ENCODE data around the gene HECTD1.
"Not testable (repeated sequence)": the region's sequence is repeated elsewhere in the genome, so short reads cannot be mapped to it uniquely, and the experiment has no call there.

HECTD1 gene

DNA sequence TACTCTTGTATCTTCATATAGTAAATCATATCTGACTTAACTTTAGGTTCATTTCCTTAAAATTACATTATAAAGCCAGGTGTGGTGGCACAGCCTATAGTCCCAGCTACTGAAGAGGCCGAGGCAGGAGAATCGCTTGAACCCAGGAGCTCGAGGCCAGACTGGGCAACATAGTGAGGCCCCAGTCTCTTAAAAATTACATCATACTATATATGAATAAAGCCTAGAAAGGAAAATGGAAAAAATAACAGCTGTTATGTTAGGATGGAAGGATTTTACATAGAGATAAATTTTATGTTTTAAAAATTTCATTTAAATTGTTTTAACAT, 4.2 kb downstream of the HECTD1 start:
- no peak overlapping the region for H3K4me3 ChIP-seq (replicated peaks; ENCODE audit: low read depth, low read length)
- TF ChIP-seq, protein P1, sequence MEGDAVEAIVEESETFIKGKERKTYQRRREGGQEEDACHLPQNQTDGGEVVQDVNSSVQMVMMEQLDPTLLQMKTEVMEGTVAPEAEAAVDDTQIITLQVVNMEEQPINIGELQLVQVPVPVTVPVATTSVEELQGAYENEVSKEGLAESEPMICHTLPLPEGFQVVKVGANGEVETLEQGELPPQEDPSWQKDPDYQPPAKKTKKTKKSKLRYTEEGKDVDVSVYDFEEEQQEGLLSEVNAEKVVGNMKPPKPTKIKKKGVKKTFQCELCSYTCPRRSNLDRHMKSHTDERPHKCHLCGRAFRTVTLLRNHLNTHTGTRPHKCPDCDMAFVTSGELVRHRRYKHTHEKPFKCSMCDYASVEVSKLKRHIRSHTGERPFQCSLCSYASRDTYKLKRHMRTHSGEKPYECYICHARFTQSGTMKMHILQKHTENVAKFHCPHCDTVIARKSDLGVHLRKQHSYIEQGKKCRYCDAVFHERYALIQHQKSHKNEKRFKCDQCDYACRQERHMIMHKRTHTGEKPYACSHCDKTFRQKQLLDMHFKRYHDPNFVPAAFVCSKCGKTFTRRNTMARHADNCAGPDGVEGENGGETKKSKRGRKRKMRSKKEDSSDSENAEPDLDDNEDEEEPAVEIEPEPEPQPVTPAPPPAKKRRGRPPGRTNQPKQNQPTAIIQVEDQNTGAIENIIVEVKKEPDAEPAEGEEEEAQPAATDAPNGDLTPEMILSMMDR (IDR thresholded peaks at IDR 0.05; ENCODE audit: low read depth, low read length, missing control alignments) = no peak
- DNase-seq (ENCODE audit: extremely low read depth, low read depth) = no peak

DNA sequence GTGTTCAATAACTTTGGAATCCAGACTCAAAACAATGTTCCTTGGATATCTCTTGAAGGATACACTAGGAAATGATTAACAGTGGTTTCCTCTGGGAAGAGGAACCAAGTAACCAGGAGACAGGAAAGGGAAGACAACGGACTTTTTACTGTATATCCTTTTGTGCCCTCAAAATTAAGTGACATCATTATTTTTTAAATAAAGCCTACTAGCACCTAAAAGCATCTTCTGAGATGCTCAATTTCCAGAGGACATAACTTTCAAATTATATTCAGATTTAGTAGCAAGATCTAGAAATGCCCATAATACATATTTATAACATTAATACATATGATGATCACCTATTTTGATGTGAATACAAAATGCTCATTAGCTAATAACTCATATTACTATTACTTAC, 6.5 kb downstream of the HECTD1 start:
- no peak overlapping the region for H3K4me3 ChIP-seq (replicated peaks; ENCODE audit: low read depth, low read length)
- TF ChIP-seq, protein P1 (IDR thresholded peaks at IDR 0.05; ENCODE audit: low read depth, low read length, missing control alignments) = no peak

DNA sequence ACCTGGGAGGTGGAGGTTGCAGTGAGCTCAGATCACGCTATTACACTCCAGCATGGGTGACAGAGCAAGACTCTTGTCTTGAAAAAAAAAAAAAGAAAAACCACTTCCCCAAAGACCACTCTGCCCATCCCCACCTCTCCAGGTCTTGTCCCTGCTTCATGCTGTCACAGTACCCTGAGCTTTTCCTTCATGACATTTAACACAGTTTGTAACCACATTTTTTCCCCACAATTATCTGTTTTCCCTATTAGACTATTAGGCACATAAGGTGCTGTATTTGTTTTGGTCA, 6.9 kb downstream of the HECTD1 start:
- H3K4me3 ChIP-seq (replicated peaks; ENCODE audit: low read depth, low read length) = no peak overlapping the region
- DNase-seq (ENCODE audit: extremely low read depth, low read depth) = no peak
- TF ChIP-seq, protein P1 (IDR thresholded peaks at IDR 0.05; ENCODE audit: low read depth, low read length, missing control alignments) = no peak

More for the DNA sequence above, 6.5 kb downstream of the HECTD1 start:
- no peak for DNase-seq (ENCODE audit: extremely low read depth, low read depth)

DNA sequence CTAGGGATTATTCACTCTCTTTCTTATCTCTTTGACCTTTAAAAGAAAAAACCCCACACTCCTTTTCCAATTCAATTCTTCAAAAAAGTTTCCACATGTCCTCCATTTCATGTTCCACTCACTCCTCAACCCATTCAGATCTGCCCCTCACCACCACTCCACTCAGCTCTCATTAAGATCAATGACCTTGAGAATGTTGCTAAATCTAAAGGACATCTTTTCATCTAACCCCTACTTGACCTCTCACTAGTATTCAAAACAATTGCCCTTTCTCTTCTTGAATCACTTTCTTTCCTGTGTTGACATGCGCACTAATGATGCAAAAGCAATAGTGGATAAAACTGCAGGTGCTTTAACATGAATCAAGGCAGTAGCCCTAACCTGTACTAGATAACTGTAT, 9.9 kb downstream of the HECTD1 start:
- DNase-seq (ENCODE audit: extremely low read depth, low read depth) = no peak
- TF ChIP-seq, protein P1 (IDR thresholded peaks at IDR 0.05; ENCODE audit: low read depth, low read length, missing control alignments) = no peak
- no peak overlapping the region for H3K4me3 ChIP-seq (replicated peaks; ENCODE audit: low read depth, low read length)

DNA sequence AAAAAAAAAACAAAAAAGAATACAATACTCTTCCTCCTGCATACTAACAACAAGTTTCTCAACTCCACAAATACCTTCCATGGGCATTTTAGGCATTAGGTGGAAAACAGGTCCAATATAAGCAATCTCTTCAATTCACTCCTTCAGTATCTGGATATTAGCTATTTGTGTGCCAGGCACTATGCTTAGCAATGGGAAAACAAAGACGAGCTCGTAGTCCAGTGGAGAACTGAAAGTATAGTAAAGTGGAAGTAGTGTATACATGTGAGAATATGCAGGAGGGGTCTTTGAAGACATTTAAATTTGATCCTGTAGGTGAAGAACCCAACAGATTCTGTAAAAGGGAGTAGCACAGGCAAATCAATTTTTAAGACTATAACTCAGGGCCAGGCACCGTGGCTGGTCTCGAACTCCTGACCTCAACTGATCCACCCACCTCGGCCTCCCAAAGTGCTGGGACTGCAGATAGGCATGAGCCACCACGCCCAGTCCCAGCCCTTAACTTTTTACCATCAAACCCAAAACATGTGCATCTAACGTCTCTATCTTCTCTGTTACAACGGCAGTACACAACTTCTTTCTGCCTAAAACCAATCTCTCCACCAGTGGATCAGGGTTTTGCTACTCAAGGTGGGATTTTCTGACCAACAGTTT, 10.6 kb downstream of the HECTD1 start:
- no peak for DNase-seq (ENCODE audit: extremely low read depth, low read depth)
- TF ChIP-seq, protein P1 (IDR thresholded peaks at IDR 0.05; ENCODE audit: low read depth, low read length, missing control alignments) = no peak
- no peak overlapping the region for H3K4me3 ChIP-seq (replicated peaks; ENCODE audit: low read depth, low read length)

DNA sequence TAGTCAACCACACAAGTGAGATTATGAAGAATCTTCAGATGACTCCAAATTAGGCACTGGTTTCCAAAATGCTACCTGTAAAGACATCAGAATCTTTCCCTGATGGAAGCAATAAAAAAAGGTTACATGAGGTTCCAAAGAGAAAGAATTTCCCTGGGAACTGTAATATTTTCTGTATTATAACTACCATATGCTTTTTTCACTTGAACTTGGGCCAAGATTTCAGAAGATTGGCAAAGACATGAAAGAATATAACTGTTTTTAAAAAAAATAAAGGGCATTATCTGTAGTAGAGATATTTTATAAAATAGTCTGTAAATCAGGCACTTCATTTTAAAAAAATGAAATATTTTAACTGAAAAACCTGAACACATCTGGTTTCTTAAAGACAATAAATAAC, 12.9 kb downstream of the HECTD1 start:
- H3K4me3 ChIP-seq (replicated peaks; ENCODE audit: low read depth, low read length) = no peak overlapping the region
- DNase-seq (ENCODE audit: extremely low read depth, low read depth) = no peak
- TF ChIP-seq, protein P1 (IDR thresholded peaks at IDR 0.05; ENCODE audit: low read depth, low read length, missing control alignments) = no peak

DNA sequence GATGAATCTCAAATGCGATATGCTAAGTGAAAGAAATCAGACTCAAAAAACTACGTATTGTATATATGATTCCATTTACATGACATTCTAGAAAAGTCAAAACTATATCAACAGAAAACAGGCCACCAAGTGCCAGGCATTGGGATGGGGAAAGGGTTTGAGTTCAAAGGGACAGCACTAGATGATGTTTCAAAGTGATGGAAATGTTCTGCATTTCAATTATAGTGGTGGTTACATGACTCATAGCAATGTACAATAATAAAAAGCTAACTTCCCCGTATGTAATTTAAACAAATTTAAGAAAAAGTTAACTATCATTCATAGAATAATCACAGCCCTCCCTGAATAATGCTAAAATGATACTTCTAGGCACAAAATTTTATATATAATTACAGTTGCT, 13.5 kb downstream of the HECTD1 start:
- TF ChIP-seq, protein P1 (IDR thresholded peaks at IDR 0.05; ENCODE audit: low read depth, low read length, missing control alignments) = no peak
- no peak overlapping the region for H3K4me3 ChIP-seq (replicated peaks; ENCODE audit: low read depth, low read length)
- no peak for DNase-seq (ENCODE audit: extremely low read depth, low read depth)

DNA sequence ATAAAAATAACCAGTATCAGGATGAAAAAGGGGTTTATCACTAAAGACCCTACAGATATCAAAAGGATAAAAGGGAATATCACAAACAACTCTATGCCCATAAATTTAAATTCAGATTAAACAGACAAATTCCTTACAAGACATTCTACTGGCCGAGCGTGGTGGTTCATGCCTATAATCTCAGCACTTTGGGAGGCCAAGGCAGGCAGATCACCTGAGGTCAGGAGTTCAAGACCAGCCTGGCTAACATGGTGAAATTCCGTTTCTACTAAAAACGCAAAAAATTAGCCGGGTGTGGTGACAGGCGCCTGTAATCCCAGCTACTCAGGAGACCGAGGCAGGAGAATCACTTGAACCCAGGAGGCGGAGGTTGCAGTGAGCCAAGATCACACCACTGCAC, 15.0 kb downstream of the HECTD1 start:
- DNase-seq (ENCODE audit: extremely low read depth, low read depth); H3K4me3 ChIP-seq (replicated peaks; ENCODE audit: low read depth, low read length): not testable (repeated sequence)
